ENCODE measurements around the gene ELANE. TPM values are rescaled to one million over a fixed set of nuclear protein-coding genes. Genes with fewer than 3 reads are reported as not detected.
A peak's percentile ranks its signal among the peaks of the same experiment; 100 is the strongest.

ELANE gene
- total and polyA plus RNA-seq, 9 of the 15 experiments (the other 6 are each of a cell fraction or from before 2014, with no cell fraction given), result not detected

GRCh38 chr19:869245-870177 is 17.4 kb downstream of the ELANE start (continued):
- TF ChIP-seq, protein P1, sequence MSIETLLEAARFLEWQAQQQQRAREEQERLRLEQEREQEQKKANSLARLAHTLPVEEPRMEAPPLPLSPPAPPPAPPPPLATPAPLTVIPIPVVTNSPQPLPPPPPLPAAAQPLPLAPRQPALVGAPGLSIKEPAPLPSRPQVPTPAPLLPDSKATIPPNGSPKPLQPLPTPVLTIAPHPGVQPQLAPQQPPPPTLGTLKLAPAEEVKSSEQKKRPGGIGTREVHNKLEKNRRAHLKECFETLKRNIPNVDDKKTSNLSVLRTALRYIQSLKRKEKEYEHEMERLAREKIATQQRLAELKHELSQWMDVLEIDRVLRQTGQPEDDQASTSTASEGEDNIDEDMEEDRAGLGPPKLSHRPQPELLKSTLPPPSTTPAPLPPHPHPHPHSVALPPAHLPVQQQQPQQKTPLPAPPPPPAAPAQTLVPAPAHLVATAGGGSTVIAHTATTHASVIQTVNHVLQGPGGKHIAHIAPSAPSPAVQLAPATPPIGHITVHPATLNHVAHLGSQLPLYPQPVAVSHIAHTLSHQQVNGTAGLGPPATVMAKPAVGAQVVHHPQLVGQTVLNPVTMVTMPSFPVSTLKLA (conservative IDR thresholded peaks at IDR 0.05), result peak in 1 of 2 experiments; percentile 49; a peak in 1 of 4 replicates
- TF ChIP-seq NONO (IDR thresholded peaks at IDR 0.05; ENCODE audit: low read depth in 2 of 2, low read length in 1 of 2) (no peak), GTF2F1 (IDR thresholded peaks at IDR 0.05; ENCODE audit: low read depth, low read length) (no peak), GABPB1 (CRISPR knock-in tag; IDR thresholded peaks at IDR 0.05) (peak; percentile 29; the same call in 1 of the 2 replicates), KLF16 (IDR thresholded peaks at IDR 0.05) (no peak), CHD2 (IDR thresholded peaks at IDR 0.05; ENCODE audit: low read depth, low read length) (peak; percentile 16; the same call in 1 of the 2 replicates), KDM4B (IDR thresholded peaks at IDR 0.05; ENCODE audit: borderline replicate concordance in 2 of 2, low read depth in 1 of 2) (no peak), RBM14 (IDR thresholded peaks at IDR 0.05; ENCODE audit: borderline replicate concordance, insufficient read depth, low read depth, low read length) (no peak), ZNF785 (CRISPR knock-in tag; IDR thresholded peaks at IDR 0.05) (no peak), HEY1 (CRISPR knock-in tag; IDR thresholded peaks at IDR 0.05; ENCODE audit: borderline replicate concordance) (no peak), ZNF507 (tag; conservative IDR thresholded peaks at IDR 0.05) (no peak), ESRRB (CRISPR knock-in tag; IDR thresholded peaks at IDR 0.05; ENCODE audit: borderline replicate concordance) (no peak), NR1H2 (CRISPR knock-in tag; IDR thresholded peaks at IDR 0.05) (no peak), THRA (IDR thresholded peaks at IDR 0.05) (no peak), SETDB1 (IDR thresholded peaks at IDR 0.05; ENCODE audit: low read length) (no peak), CCNT2 (IDR thresholded peaks at IDR 0.05; ENCODE audit: borderline replicate concordance, extremely low read depth, insufficient read length, low read depth, low read length) (no peak)
- TF ChIP-seq, protein P2, sequence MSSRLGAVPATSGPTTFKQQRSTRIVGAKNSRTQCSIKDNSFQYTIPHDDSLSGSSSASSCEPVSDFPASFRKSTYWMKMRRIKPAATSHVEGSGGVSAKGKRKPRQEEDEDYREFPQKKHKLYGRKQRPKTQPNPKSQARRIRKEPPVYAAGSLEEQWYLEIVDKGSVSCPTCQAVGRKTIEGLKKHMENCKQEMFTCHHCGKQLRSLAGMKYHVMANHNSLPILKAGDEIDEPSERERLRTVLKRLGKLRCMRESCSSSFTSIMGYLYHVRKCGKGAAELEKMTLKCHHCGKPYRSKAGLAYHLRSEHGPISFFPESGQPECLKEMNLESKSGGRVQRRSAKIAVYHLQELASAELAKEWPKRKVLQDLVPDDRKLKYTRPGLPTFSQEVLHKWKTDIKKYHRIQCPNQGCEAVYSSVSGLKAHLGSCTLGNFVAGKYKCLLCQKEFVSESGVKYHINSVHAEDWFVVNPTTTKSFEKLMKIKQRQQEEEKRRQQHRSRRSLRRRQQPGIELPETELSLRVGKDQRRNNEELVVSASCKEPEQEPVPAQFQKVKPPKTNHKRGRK (tag; IDR thresholded peaks at IDR 0.05), result no peak
- TF ChIP-seq, protein P3, sequence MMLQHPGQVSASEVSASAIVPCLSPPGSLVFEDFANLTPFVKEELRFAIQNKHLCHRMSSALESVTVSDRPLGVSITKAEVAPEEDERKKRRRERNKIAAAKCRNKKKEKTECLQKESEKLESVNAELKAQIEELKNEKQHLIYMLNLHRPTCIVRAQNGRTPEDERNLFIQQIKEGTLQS (IDR thresholded peaks at IDR 0.05), result peak; percentile 53
- TF ChIP-seq, protein P3 (CRISPR knock-in tag; conservative IDR thresholded peaks at IDR 0.05), result no peak
- TF ChIP-seq, protein P4, sequence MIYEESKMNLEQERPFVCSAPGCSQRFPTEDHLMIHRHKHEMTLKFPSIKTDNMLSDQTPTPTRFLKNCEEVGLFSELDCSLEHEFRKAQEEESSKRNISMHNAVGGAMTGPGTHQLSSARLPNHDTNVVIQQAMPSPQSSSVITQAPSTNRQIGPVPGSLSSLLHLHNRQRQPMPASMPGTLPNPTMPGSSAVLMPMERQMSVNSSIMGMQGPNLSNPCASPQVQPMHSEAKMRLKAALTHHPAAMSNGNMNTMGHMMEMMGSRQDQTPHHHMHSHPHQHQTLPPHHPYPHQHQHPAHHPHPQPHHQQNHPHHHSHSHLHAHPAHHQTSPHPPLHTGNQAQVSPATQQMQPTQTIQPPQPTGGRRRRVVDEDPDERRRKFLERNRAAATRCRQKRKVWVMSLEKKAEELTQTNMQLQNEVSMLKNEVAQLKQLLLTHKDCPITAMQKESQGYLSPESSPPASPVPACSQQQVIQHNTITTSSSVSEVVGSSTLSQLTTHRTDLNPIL (CRISPR knock-in tag; IDR thresholded peaks at IDR 0.05), result no peak
